Camera-type eye (tissue), 1 donor: ENCODE measurements around the gene HLA-E. TPM values are rescaled to one million over a fixed set of nuclear protein-coding genes. Genes with fewer than 3 reads are reported as not detected.

ENCODE experiments used
- total RNA-seq: library from RNA; depleted of rRNA; stranded (reverse); fragments of >200 nt; gene quantifications from one replicate; pipeline ENCODE4 v1.2.3, GENCODE V29; 2014

Gene HLA-E
- total RNA-seq = 137 TPM

GRCh38 chr6:30489081-30490025 is at the start of gene HLA-E:
HLA-E (plus strand) TSS chr6:30489509; CDS start chr6:30489532, 23 bp downstream.

Other genes with a start within 250 kb of the HLA-E start
- gene TRIM39, start 162.6 kb upstream of the HLA-E start, total RNA-seq = 11.2 TPM
- gene RPP21, start 144.4 kb upstream of the HLA-E start, total RNA-seq = 24.8 TPM
- gene GNL1, start 67.0 kb downstream of the HLA-E start, total RNA-seq = 37.2 TPM
- 16.3 TPM for gene PRR3, start 67.8 kb downstream of the HLA-E start, total RNA-seq
- 35.6 TPM for gene ABCF1, start 81.9 kb downstream of the HLA-E start, total RNA-seq
- 39.9 TPM for gene PPP1R10, start 127.7 kb downstream of the HLA-E start, total RNA-seq
- gene MRPS18B, start 128.3 kb downstream of the HLA-E start, total RNA-seq = 40.3 TPM
- 25.5 TPM for gene ATAT1, start 137.4 kb downstream of the HLA-E start, total RNA-seq
- gene C6orf136, start 157.6 kb downstream of the HLA-E start, total RNA-seq = 10.1 TPM
- 29.3 TPM for gene DHX16, start 183.5 kb downstream of the HLA-E start, total RNA-seq
- 20.6 TPM for gene PPP1R18, start 197.1 kb downstream of the HLA-E start, total RNA-seq
- 4.3 TPM for gene NRM, start 201.5 kb downstream of the HLA-E start, total RNA-seq
- gene MDC1, start 227.8 kb downstream of the HLA-E start, total RNA-seq = 26.2 TPM
- 432 TPM for gene TUBB, start 230.8 kb downstream of the HLA-E start, total RNA-seq